ENCODE results near the gene MAN2B1.
"Not testable (repeated sequence)": the region's sequence is repeated elsewhere in the genome, so short reads cannot be mapped to it uniquely, and the experiment has no call there.

Gene MAN2B1

GRCh38 chr19:12687496-12688196 is 21.1 kb upstream of the MAN2B1 start, which contains the start of gene GNG14:
GNG14 (plus strand) TSS chr19:12687998; CDS start chr19:12688049, 51 bp downstream.
- DNase-seq: no peak

GRCh38 chr19:12685831-12686230 is 19.3 kb upstream of the MAN2B1 start:
- DNase-seq: no peak

- peak; percentile 83 to 92 for DNase-seq
These were observed 14.8 kb upstream of the MAN2B1 start, which contains the start of gene DHPS for GRCh38 chr19:12681074-12681987. DHPS (minus strand) TSS chr19:12681880; CDS start chr19:12681766, 114 bp downstream.

- DNase-seq: no peak
These were observed 13.5 kb upstream of the MAN2B1 start for GRCh38 chr19:12680034-12680433.

- DNase-seq: not testable (repeated sequence)
These were observed 11.5 kb upstream of the MAN2B1 start for GRCh38 chr19:12678039-12678438.

DNA sequence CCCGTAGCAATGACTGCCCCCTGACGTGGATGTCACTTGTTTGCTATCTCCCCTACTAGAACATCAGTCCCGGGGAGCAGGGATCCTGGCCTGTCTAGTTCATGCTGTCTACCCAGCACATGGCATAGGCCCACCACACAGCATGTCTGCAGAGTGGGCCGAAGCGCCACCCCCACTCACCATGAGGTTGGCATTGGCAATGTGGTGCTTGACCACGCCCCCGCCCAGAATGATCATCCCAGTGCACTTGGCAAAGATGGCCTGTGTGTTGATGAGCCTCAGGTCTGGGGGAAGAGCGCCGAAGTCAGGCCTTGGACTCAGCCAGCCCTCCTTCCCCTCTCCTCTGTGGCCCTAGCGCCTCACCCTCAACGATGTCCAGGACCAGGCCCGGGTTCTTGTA is 10.4 kb upstream of the MAN2B1 start:
- no peak for DNase-seq

DNA sequence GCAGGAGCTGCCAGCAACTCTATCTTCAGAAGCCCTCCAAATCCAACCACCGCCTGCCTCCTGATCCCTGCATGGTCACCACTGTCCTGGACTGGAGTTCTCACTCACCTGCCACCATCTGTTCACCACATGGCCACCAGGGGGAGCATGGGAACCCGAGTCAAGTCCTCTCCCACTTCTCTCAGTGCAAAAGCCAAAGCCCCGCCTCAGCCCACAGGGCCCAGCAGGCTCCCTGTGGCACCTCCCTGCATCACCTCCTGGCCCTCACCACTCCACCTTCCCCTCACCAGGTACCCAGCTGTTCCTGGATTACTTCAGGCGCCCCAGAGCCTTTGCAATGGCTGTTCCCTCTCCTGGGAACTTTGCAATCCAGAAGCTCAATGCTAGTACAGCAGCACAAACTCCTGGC is 9.8 kb upstream of the MAN2B1 start:
- DNase-seq: peak; percentile 36 to 69

GRCh38 chr19:12675940-12676339 is 9.4 kb upstream of the MAN2B1 start:
- no peak for DNase-seq

- no peak for DNase-seq
These were observed 8.9 kb upstream of the MAN2B1 start for GRCh38 chr19:12675399-12675798.

- DNase-seq: no peak
These were observed 6.2 kb upstream of the MAN2B1 start for GRCh38 chr19:12672744-12673143.

- no peak for DNase-seq
These were observed 3.8 kb upstream of the MAN2B1 start for GRCh38 chr19:12670159-12670928.

DNA sequence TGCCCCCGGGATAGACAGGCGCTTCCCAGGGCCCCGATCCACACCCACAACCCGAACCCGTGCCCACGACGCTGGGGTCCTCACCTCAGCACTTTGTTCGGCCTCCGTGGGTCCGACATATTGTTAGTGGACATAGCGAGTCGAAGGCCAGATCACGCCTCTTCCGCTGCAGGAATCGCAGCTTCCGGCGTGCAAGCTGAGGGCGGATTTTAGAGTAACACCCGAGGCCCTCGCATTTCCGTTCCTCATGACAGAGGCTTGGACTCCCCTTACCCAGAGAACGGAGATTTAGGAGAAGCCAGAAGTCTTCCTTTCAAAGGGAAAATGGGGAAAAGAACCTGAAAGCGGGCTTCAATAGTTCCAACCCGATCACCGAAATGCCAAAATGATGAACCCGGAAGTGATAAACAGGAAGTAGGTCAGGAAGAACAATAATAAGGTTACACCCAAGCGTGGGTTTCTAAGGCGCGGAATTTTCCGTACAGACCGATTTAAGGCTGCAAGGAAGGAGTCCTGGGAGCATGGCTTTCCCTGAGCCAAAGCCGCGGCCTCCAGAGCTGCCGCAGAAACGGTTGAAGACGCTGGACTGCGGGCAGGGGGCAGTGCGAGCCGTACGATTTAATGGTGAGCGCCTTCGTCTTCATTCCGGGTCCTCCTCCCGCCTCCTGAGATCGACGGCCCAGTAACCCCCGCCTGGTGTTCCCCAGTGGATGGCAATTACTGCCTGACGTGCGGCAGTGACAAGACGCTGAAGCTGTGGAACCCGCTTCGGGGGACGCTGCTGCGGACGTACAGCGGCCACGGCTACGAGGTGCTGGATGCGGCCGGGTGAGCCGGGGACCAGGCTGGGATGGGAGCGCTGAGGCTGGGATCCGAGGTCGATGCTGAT is 3.0 kb upstream of the MAN2B1 start:
- peak; percentile 73 to 74 for DNase-seq

- peak in 1 of 2 experiments; percentile 4 for DNase-seq
These were observed 2.4 kb upstream of the MAN2B1 start for GRCh38 chr19:12668932-12669269.

DNA sequence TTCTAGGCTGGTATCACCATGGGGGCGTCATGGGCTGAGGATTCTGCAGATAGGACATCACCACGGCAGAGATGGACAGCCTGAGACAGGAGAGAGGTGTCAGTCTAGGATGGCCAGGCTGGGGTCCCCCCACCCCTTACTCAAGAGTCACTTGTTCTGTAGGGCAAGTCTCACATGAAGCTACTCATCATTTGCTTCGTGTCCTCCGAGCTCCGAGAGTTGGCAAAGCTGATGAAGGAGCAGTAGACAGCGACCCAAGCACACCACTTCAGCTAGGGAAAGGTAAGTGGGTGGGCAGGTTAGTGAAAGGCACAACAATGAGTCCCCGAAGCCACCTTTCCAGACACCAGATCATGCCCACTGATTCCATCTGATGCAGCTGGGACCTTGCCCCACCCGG is 1.8 kb upstream of the MAN2B1 start:
- DNase-seq: no peak

GRCh38 chr19:12667731-12668302 is 1.3 kb upstream of the MAN2B1 start:
- no peak for DNase-seq

- no peak for DNase-seq
These were observed 774 bp downstream of the MAN2B1 start for GRCh38 chr19:12665671-12666264.

DNA sequence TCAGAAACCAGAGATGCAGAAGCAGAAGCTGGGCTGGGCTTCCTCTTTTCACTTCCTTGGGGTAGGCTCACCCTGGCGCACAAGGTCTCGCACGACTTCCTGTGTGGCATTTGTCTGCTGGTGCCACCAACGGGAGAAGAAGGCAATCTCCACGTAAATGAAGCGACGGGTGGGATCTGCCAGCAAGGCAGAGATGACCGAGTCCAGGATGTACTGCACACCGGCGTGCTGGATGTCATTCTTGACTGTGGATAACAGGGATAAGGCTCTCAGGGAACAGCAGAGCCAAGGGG is 1.3 kb downstream of the MAN2B1 start:
- DNase-seq: no peak

DNA sequence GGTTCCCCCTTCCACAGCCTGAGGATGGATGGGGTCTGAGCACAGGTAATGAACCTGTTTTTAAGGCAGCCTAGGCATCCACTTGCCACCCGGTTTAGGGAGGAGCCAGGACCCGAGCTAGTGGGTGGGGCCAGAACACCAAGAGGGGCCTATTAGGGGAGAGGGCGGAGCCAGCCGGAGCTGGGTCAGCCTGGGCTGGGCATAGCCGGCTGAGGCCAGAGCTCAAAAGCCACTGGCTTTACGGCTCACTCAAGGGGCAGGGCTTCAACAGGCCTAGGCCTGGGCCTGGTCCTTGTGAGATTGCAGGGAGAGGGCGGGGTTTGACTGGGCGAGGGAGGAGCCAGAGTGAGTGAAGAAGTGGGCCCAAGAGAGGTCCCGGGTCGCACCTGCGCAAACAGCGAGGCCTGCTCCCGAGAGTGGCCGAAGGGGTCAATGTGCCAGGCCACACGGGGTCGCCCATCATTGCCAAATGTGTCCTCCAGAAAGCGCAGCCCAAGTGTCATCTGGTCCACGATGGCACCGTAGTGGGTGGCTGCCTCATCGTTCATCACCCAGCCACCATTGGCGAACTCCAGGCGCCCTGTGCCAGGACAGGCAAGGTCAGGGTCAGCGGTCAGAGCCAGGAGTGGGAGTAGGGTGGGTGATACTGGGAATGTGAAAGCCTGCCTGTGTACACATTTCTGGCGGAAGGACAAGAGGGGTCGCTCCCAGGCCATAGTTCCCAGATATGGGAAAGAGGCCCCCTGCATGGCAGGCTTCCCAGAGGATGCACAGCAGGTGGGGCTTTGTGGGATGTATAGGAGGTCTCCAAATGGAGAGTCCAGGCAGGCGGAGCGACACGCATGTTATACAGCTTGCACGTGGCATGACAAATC is 1.9 kb downstream of the MAN2B1 start:
- no peak for DNase-seq

- no peak for DNase-seq
These were observed 5.6 kb downstream of the MAN2B1 start for GRCh38 chr19:12660980-12661379.

- no peak for DNase-seq
These were observed 8.6 kb downstream of the MAN2B1 start for GRCh38 chr19:12657966-12658365.
